LHCN-M2 (cell line): Measurements from ENCODE around the gene C1orf21. TPM values are rescaled to one million over a fixed set of nuclear protein-coding genes. Genes with fewer than 3 reads are reported as not detected.

Experiments used
- DNase-seq: peaks from one replicate; pipeline ENCODE4 v3.0.0-alpha.2; 2012; ENCODE audit warnings: low read depth
- total RNA-seq: library from RNA; depleted of rRNA; stranded (reverse); fragments of >200 nt; gene quantifications from 2 replicates; pipeline ENCODE4 v1.2.3, GENCODE V29; 2014

Gene C1orf21
- total RNA-seq, 1 experiment from 2014 or later, result 23.9 TPM

GRCh38 chr1:184513421-184513820, 126.6 kb downstream of the C1orf21 start:
- no peak for DNase-seq

GRCh38 chr1:184513966-184514365, 127.1 kb downstream of the C1orf21 start:
- DNase-seq, result peak; percentile 65

GRCh38 chr1:184514447-184514846, 127.6 kb downstream of the C1orf21 start:
- no peak for DNase-seq

GRCh38 chr1:184517130-184517529, 130.3 kb downstream of the C1orf21 start:
- no peak for DNase-seq

GRCh38 chr1:184518736-184519357, 132.0 kb downstream of the C1orf21 start:
- DNase-seq, result no peak

- DNase-seq, result peak; percentile 36
Measured at GRCh38 chr1:184520336-184520735, 133.5 kb downstream of the C1orf21 start.

GRCh38 chr1:184524248-184524647, 137.4 kb downstream of the C1orf21 start:
- peak; percentile 71 for DNase-seq

- DNase-seq, result no peak
Measured at GRCh38 chr1:184527402-184527801, 140.6 kb downstream of the C1orf21 start.

- DNase-seq, result no peak
Measured at GRCh38 chr1:184530226-184530625, 143.4 kb downstream of the C1orf21 start.

- DNase-seq, result peak; percentile 36
Measured at GRCh38 chr1:184531296-184531695, 144.5 kb downstream of the C1orf21 start.

GRCh38 chr1:184532199-184532598, 145.4 kb downstream of the C1orf21 start:
- DNase-seq, result no peak

- DNase-seq, result no peak
Measured at GRCh38 chr1:184533049-184533448, 146.2 kb downstream of the C1orf21 start.

GRCh38 chr1:184533915-184534314, 147.1 kb downstream of the C1orf21 start:
- DNase-seq, result no peak

- DNase-seq, result no peak
Measured at GRCh38 chr1:184534690-184535089, 147.9 kb downstream of the C1orf21 start.

- DNase-seq, result peak; percentile 78
Measured at GRCh38 chr1:184535191-184535970, 148.6 kb downstream of the C1orf21 start.

- no peak for DNase-seq
Measured at GRCh38 chr1:184536246-184536985, 149.6 kb downstream of the C1orf21 start.

- no peak for DNase-seq
Measured at GRCh38 chr1:184539580-184539979, 152.8 kb downstream of the C1orf21 start.

GRCh38 chr1:184541537-184542152, 154.8 kb downstream of the C1orf21 start:
- DNase-seq, result no peak

GRCh38 chr1:184542291-184542690, 155.5 kb downstream of the C1orf21 start:
- DNase-seq, result no peak

- DNase-seq, result no peak
Measured at GRCh38 chr1:184545601-184546000, 158.8 kb downstream of the C1orf21 start.

GRCh38 chr1:184552446-184552845, 165.6 kb downstream of the C1orf21 start:
- no peak for DNase-seq

GRCh38 chr1:184553845-184554244, 167.0 kb downstream of the C1orf21 start:
- no peak for DNase-seq
